Hematopoietic multipotent progenitor cell treated with erythropoietin and hydrocortisone succinate and interleukin-3 and kit ligand, for 8 days (in vitro differentiated cells): ENCODE measurements around the gene IFITM10.

Source experiments
- DNase-seq: peaks from one replicate; pipeline ENCODE4 v3.0.0-alpha.2; 2015

The IFITM10 gene

GRCh38 chr11:1762537-1763302, 12.3 kb upstream of the IFITM10 start:
- DNase-seq, result peak; percentile 48

- DNase-seq, result no peak
Measured at GRCh38 chr11:1761857-1762536, 11.6 kb upstream of the IFITM10 start.

- DNase-seq, result no peak
Measured at GRCh38 chr11:1761110-1761856, 10.9 kb upstream of the IFITM10 start.

GRCh38 chr11:1760351-1761109, 10.1 kb upstream of the IFITM10 start:
- peak; percentile 38 for DNase-seq

- DNase-seq, result no peak
Measured at GRCh38 chr11:1759851-1760220, 9.4 kb upstream of the IFITM10 start.

- DNase-seq, result no peak
Measured at GRCh38 chr11:1759151-1759850, 8.9 kb upstream of the IFITM10 start.

- DNase-seq, result no peak
Measured at GRCh38 chr11:1758611-1759150, 8.3 kb upstream of the IFITM10 start.

GRCh38 chr11:1757861-1758610, 7.6 kb upstream of the IFITM10 start:
- no peak for DNase-seq

GRCh38 chr11:1756791-1757771, 6.7 kb upstream of the IFITM10 start:
- no peak for DNase-seq

GRCh38 chr11:1755692-1756561, 5.5 kb upstream of the IFITM10 start:
- DNase-seq, result no peak

- DNase-seq, result no peak
Measured at GRCh38 chr11:1755344-1755691, 4.9 kb upstream of the IFITM10 start.

GRCh38 chr11:1754376-1755150, 4.2 kb upstream of the IFITM10 start:
- DNase-seq, result no peak

GRCh38 chr11:1753929-1754305, 3.5 kb upstream of the IFITM10 start:
- no peak for DNase-seq

GRCh38 chr11:1753229-1753928, 3.0 kb upstream of the IFITM10 start:
- peak; percentile 41 for DNase-seq

- no peak for DNase-seq
Measured at GRCh38 chr11:1752907-1753228, 2.5 kb upstream of the IFITM10 start.

- DNase-seq, result peak; percentile 59
Measured at GRCh38 chr11:1751999-1752906, 1.9 kb upstream of the IFITM10 start.

- DNase-seq, result no peak
Measured at GRCh38 chr11:1751531-1751921, 1.1 kb upstream of the IFITM10 start.
